Ectodermal cell (in vitro differentiated cells): ENCODE results near the gene EPS8.

Experiments
- H3K27ac ChIP-seq: 2 replicates; pipeline ENCODE4 v1.7.0; 2013; ENCODE audit warnings: mild to moderate bottlenecking, low read depth, low read length; ENCODE audit not compliant: insufficient read depth, poor library complexity, severe bottlenecking
- H3K27me3 ChIP-seq: 2 replicates; pipeline ENCODE4 v1.7.0; 2013; ENCODE audit warnings: mild to moderate bottlenecking, low read length; ENCODE audit not compliant: insufficient read depth, control insufficient read depth, poor library complexity, severe bottlenecking
- H3K36me3 ChIP-seq: one replicate; pipeline ENCODE4 v1.7.0; 2013; ENCODE audit warnings: low read length; ENCODE audit not compliant: control insufficient read depth, insufficient read depth
- H3K4me1 ChIP-seq: one replicate; pipeline ENCODE4 v1.7.0; 2013; ENCODE audit warnings: low read length; ENCODE audit not compliant: control insufficient read depth, insufficient read depth
- H3K4me3 ChIP-seq: 2 replicates; pipeline ENCODE4 v1.7.0; 2013; ENCODE audit warnings: low read depth, low read length, control low read depth; ENCODE audit not compliant: insufficient read depth
- H3K9me3 ChIP-seq: 2 replicates; pipeline ENCODE4 v1.7.0; 2013; ENCODE audit warnings: mild to moderate bottlenecking, low read length, moderate library complexity; ENCODE audit not compliant: control insufficient read depth
- WGBS, 2 experiments: methylation state at CpG; one replicate each; pipeline ENCODE4 v1.1.7; 2013; ENCODE audit warnings: missing lambda C conversion rate in 2 of 2; 5-methylcytosine and 5-hydroxymethylcytosine counted together

The EPS8 gene

GRCh38 chr12:15779925-15780324 is 9.3 kb downstream of the EPS8 start:
- Histone ChIP-seq H3K36me3 (no peaks in the 10 kb centered on the region), H3K4me3 (no peak overlapping the region), H3K27ac (no peak overlapping the region), H3K9me3 (no peaks in the 10 kb centered on the region), H3K4me1 (no peaks in the 10 kb centered on the region), H3K27me3 (no peaks in the 10 kb centered on the region)
- 47 to 48% methylated on average over 2 of the region's 2 CpGs for WGBS, 2 experiments

GRCh38 chr12:15778126-15778525 is 11.1 kb downstream of the EPS8 start:
- H3K27me3 ChIP-seq = no peaks in the 10 kb centered on the region
- H3K9me3 ChIP-seq = no peaks in the 10 kb centered on the region
- no peak overlapping the region for H3K4me3 ChIP-seq
- H3K27ac ChIP-seq = no peak overlapping the region
- no peaks in the 10 kb centered on the region for H3K4me1 ChIP-seq
- 91% methylated on average over 3 of the region's 3 CpGs for WGBS, 2 experiments
- H3K36me3 ChIP-seq = no peaks in the 10 kb centered on the region

- H3K4me3 ChIP-seq = no peak overlapping the region
- WGBS, 2 experiments = 84 to 86% methylated on average over 3 of the region's 3 CpGs
- H3K27me3 ChIP-seq = no peaks in the 10 kb centered on the region
- no peak overlapping the region for H3K27ac ChIP-seq
- H3K9me3 ChIP-seq = no peaks in the 10 kb centered on the region
- no peaks in the 10 kb centered on the region for H3K36me3 ChIP-seq
- no peaks in the 10 kb centered on the region for H3K4me1 ChIP-seq
These were observed 11.7 kb downstream of the EPS8 start for GRCh38 chr12:15777355-15778012.

- H3K9me3 ChIP-seq = no peaks in the 10 kb centered on the region
- WGBS, 2 experiments = 88 to 91% methylated on average over 4 to 5 of the region's 5 CpGs
- no peak overlapping the region for H3K27ac ChIP-seq
- H3K4me1 ChIP-seq = no peaks in the 10 kb centered on the region
- H3K4me3 ChIP-seq = no peak overlapping the region
- H3K36me3 ChIP-seq = no peaks in the 10 kb centered on the region
- no peaks in the 10 kb centered on the region for H3K27me3 ChIP-seq
These were observed 12.7 kb downstream of the EPS8 start for GRCh38 chr12:15776532-15776931.

- H3K4me1 ChIP-seq = no peaks in the 10 kb centered on the region
- WGBS, 2 experiments = 96 to 100% methylated on average over 1 of the region's 1 CpG
- H3K4me3 ChIP-seq = no peak overlapping the region
- no peaks in the 10 kb centered on the region for H3K36me3 ChIP-seq
- H3K27me3 ChIP-seq = no peaks in the 10 kb centered on the region
- no peaks in the 10 kb centered on the region for H3K9me3 ChIP-seq
- H3K27ac ChIP-seq = no peak overlapping the region
These were observed 14.4 kb downstream of the EPS8 start for GRCh38 chr12:15774819-15775218.

GRCh38 chr12:15772405-15773018 is 16.7 kb downstream of the EPS8 start:
- no peak overlapping the region for H3K4me3 ChIP-seq
- H3K27ac ChIP-seq = no peak overlapping the region
- H3K36me3 ChIP-seq = no peaks in the 10 kb centered on the region
- no peaks in the 10 kb centered on the region for H3K4me1 ChIP-seq
- H3K27me3 ChIP-seq = no peaks in the 10 kb centered on the region
- 91 to 100% methylated on average over 2 of the region's 2 CpGs for WGBS, 2 experiments
- no peaks in the 10 kb centered on the region for H3K9me3 ChIP-seq

GRCh38 chr12:15770581-15770980 is 18.6 kb downstream of the EPS8 start:
- H3K4me3 ChIP-seq = no peak overlapping the region
- H3K9me3 ChIP-seq = no peaks in the 10 kb centered on the region
- H3K36me3 ChIP-seq = no peaks in the 10 kb centered on the region
- no peak overlapping the region for H3K27ac ChIP-seq
- WGBS, 2 experiments = 100% methylated on average over 1 of the region's 1 CpG
- H3K4me1 ChIP-seq = no peaks in the 10 kb centered on the region
- H3K27me3 ChIP-seq = no peaks in the 10 kb centered on the region

- Histone ChIP-seq H3K4me3 (no peak overlapping the region), H3K9me3 (no peaks in the 10 kb centered on the region), H3K27ac (no peak overlapping the region), H3K27me3 (no peaks in the 10 kb centered on the region), H3K36me3 (no peaks in the 10 kb centered on the region), H3K4me1 (no peaks in the 10 kb centered on the region)
- WGBS, 2 experiments = 40 to 100% methylated on average over 1 of the region's 3 CpGs
These were observed 19.2 kb downstream of the EPS8 start for GRCh38 chr12:15770021-15770420.

- H3K27me3 ChIP-seq = no peaks in the 10 kb centered on the region
- H3K36me3 ChIP-seq = no peaks in the 10 kb centered on the region
- no peaks in the 10 kb centered on the region for H3K4me1 ChIP-seq
- no peak overlapping the region for H3K4me3 ChIP-seq
- H3K27ac ChIP-seq = no peak overlapping the region
- WGBS, 2 experiments = 91 to 100% methylated on average over 3 of the region's 3 CpGs
- no peaks in the 10 kb centered on the region for H3K9me3 ChIP-seq
These were observed 19.6 kb downstream of the EPS8 start for GRCh38 chr12:15769586-15769985.

GRCh38 chr12:15767301-15767700 is 21.9 kb downstream of the EPS8 start:
- Histone ChIP-seq H3K4me1 (no peaks in the 10 kb centered on the region), H3K36me3 (no peaks in the 10 kb centered on the region), H3K27ac (no peak overlapping the region), H3K9me3 (no peaks in the 10 kb centered on the region), H3K27me3 (no peaks in the 10 kb centered on the region), H3K4me3 (no peak overlapping the region)
- 94 to 100% methylated on average over 2 of the region's 2 CpGs for WGBS, 2 experiments
